Brain microvascular endothelial cell (primary cell): ENCODE data around the gene VASP.

ENCODE experiments used
- DNase-seq: peaks from one replicate; pipeline ENCODE4 v3.0.0-alpha.2; 2020
- H3K27ac ChIP-seq: fragments of 250-450 bp; sonication (Bioruptor Pico); 2 replicates; pipeline ENCODE4 v1.5.1; 2020; ENCODE audit warnings: mild to moderate bottlenecking, moderate library complexity
- H3K27me3 ChIP-seq: fragments of 250-450 bp; sonication (Bioruptor Pico); replicated peaks from 2 replicates; pipeline ENCODE4 v1.5.1; 2020; ENCODE audit warnings: mild to moderate bottlenecking
- H3K36me3 ChIP-seq: fragments of 250-450 bp; sonication (Bioruptor Pico); replicated peaks from 2 replicates; pipeline ENCODE4 v1.5.1; 2020; ENCODE audit warnings: mild to moderate bottlenecking
- H3K4me3 ChIP-seq: 2 replicates; pipeline ENCODE4 v1.5.1; 2011; ENCODE audit warnings: low read depth, mild to moderate bottlenecking, control low read depth, low read length, moderate library complexity
- CTCF ChIP-seq: IDR thresholded peaks from 2 replicates; pipeline ENCODE4 v1.5.1; 2011; ENCODE audit warnings: low read depth, mild to moderate bottlenecking, moderate library complexity, low read length, control low read depth, inconsistent platforms; ENCODE audit errors: missing control alignments
- in situ Hi-C: cut with HindIII; loops from 2 replicates; pipeline ENCODE4 v1.10.0; 2017; ENCODE audit warnings: low sequenced_read_pairs, low pct_ligation_motif_present

The VASP gene

GRCh38 chr19:45502111-45502510 is 5.2 kb upstream of the VASP start:
- in situ Hi-C loops: no loop called here
- DNase-seq: no peak
- no peak for TF ChIP-seq CTCF
- Histone ChIP-seq H3K27me3 (no peaks in the 10 kb centered on the region), H3K36me3 (no peaks in the 10 kb centered on the region), H3K4me3 (no peak overlapping the region), H3K27ac (no peak overlapping the region)

DNA sequence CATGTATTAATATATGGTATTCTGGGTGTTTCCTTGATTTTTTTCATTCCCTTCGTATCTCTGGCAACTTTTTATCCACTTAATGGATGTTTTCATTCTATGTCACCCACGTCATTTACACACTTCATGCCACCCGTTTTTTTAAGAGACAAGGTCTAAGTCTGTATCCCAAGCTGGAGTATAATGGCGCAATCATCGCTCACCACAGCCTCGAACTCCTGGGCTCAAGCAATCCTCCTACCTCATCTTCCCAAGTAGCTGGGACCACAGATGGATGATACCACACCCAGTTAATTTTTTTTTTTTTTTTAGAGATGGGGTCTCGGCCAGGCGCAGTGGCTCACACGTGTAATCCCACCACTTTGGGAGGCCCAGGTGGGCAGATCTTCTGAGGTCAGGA is 3.4 kb upstream of the VASP start:
- no peak for DNase-seq
- Histone ChIP-seq H3K27ac (no peak overlapping the region), H3K27me3 (no peaks in the 10 kb centered on the region), H3K36me3 (no peaks in the 10 kb centered on the region), H3K4me3 (no peak overlapping the region)
- no peak for TF ChIP-seq CTCF
- in situ Hi-C loops: no loop called here

- peak; percentile 54 for DNase-seq
- Histone ChIP-seq H3K27ac (peak overlapping the region; percentile 91), H3K27me3 (no peaks in the 10 kb centered on the region), H3K36me3 (no peaks in the 10 kb centered on the region), H3K4me3 (no peak overlapping the region)
- in situ Hi-C loops: no loop called here
- no peak for TF ChIP-seq CTCF
Observed at GRCh38 chr19:45505151-45505995, 1.9 kb upstream of the VASP start.

- TF ChIP-seq CTCF: no peak
- no peak for DNase-seq
- no peaks in the 10 kb centered on the region for H3K36me3 ChIP-seq
- H3K27ac ChIP-seq: peak overlapping the region; percentile 91
- in situ Hi-C loops: no loop called here
- H3K4me3 ChIP-seq: peak overlapping the region; percentile 91
- H3K27me3 ChIP-seq: no peaks in the 10 kb centered on the region
Observed at GRCh38 chr19:45505996-45506245, 1.4 kb upstream of the VASP start.

DNA sequence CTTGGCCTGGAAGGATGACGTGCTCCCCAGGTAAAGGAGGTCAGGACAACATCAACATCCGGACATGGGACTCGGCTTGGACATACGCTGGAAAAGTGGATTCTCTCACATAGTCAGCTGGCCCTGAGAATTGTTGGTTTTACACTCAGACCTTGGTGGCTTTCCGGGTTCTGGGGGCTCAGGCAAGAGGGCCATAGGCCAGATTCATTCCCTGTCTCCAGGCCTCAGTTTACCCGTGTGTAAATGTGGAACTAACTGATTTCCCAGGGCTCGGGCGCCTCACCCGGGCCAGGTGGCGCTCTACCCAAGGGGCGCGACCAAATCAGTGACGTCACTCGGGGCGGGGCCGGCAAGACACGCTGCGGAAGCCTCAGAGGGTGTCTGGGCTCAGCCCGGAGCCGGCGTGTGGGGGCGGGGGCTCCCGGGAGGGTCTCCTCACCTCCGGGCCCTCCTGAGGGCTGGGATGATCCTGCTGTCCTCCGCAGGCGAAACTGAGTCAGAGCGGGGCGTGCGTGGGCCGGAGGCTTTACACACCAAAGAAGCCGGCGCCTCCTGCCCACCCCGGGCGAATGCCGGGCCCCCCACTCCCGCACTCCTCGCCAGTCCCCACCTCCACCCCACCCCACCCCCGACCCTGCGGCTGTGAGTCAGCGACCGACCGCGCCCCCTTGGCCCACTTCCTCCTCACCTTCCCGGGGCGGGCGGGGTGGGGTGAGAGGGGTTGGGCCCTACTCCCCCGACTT is 862 bp upstream of the VASP start:
- TF ChIP-seq CTCF: peak; percentile 57
- DNase-seq: peak; percentile 92
- Histone ChIP-seq H3K27me3 (no peaks in the 10 kb centered on the region), H3K36me3 (peaks cover 3% of the 10 kb centered on the region), H3K27ac (peak overlapping the region; percentile 91), H3K4me3 (peak overlapping the region; percentile 91)
- in situ Hi-C loops: no loop called here
